ENCODE data around the gene ARID1B. TPM values are rescaled to one million over a fixed set of nuclear protein-coding genes. Genes with fewer than 3 reads are reported as not detected.

ARID1B gene
- total RNA-seq, 1 donor from 2014 or later, result 62.1 TPM

DNA sequence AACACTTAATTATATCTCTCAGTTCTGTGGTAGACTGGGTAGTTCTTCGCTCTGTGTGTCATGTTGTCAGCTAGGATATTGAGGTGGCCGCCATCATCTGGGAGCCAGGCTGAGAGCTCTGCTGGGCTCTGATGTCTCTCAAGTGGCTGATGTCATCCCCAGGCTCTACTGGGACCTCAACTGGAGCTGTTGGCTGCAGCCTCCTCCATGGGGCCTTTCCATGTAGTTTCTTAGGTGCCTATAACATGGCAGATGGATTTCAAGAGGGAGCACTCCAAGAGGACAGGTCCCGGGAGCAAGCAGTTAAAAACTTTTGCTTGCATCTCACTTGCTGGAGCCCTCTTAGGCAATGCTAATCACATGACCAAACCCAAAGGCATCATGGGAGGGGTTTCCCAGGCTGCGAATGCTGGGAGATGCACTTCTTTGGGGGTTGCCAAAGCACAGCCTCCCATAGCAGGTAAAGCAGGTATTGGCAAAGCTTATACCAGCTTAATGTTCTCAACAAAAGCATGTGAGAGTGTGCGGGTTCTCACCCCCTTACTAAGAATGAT lies 416.3 kb downstream of the ARID1B start:
- no peak overlapping the region for H3K4me3 ChIP-seq
- Mint-ChIP-seq H3K36me3 (peaks cover 43% of the 10 kb centered on the region), H3K27ac (no peak overlapping the region), H3K9me3 (no peaks in the 10 kb centered on the region), H3K4me3 (no peak overlapping the region), H3K27me3 (ENCODE audit: insufficient read depth, low read depth) (no peaks in the 10 kb centered on the region), H3K4me1 (no peaks in the 10 kb centered on the region)
- no peaks in the 10 kb centered on the region for H3K4me1 ChIP-seq
- H3K27ac ChIP-seq, result no peak overlapping the region
- H3K4me2 ChIP-seq, result no peak overlapping the region
- no peak overlapping the region for H3K9ac ChIP-seq
- no peaks in the 10 kb centered on the region for H3F3A ChIP-seq (ENCODE audit: low read depth)
- no peaks in the 10 kb centered on the region for H3K9me3 ChIP-seq (ENCODE audit: low read depth)
- no peaks in the 10 kb centered on the region for H3K79me2 ChIP-seq (ENCODE audit: low read depth)
- no peak for DNase-seq (ENCODE audit: low spot score)
- TF ChIP-seq, protein P1, sequence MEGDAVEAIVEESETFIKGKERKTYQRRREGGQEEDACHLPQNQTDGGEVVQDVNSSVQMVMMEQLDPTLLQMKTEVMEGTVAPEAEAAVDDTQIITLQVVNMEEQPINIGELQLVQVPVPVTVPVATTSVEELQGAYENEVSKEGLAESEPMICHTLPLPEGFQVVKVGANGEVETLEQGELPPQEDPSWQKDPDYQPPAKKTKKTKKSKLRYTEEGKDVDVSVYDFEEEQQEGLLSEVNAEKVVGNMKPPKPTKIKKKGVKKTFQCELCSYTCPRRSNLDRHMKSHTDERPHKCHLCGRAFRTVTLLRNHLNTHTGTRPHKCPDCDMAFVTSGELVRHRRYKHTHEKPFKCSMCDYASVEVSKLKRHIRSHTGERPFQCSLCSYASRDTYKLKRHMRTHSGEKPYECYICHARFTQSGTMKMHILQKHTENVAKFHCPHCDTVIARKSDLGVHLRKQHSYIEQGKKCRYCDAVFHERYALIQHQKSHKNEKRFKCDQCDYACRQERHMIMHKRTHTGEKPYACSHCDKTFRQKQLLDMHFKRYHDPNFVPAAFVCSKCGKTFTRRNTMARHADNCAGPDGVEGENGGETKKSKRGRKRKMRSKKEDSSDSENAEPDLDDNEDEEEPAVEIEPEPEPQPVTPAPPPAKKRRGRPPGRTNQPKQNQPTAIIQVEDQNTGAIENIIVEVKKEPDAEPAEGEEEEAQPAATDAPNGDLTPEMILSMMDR (IDR thresholded peaks at IDR 0.05), result no peak
- TF ChIP-seq EZH2phosphoT487 (IDR thresholded peaks at IDR 0.05) (no peak), EZH2 (IDR thresholded peaks at IDR 0.05) (no peak)
- H4K20me1 ChIP-seq (ENCODE audit: low read depth), result no peaks in the 10 kb centered on the region
- H3K36me3 ChIP-seq, result peaks cover 5% of the 10 kb centered on the region
- no peaks in the 10 kb centered on the region for H3K27me3 ChIP-seq
- H2AFZ ChIP-seq (replicated peaks), result no peak overlapping the region

DNA sequence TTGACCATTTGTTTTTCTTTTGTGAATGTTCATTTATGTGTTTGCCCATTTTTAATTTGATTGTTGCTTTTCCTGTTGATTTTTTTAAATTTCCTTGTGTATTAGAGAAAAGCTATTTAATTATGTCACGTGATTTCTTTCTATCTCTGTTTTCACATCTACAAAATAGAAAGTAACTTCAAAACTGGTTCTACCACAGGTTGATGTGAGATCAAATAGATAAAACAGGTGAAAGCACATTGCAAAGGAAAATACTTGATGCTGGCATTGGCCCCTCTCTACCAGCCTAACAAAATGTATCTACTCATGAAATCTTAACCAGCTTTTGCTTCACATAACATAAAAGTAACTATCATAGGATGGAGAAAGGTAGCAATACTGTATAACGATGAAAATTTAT lies 416.9 kb downstream of the ARID1B start:
- Mint-ChIP-seq H3K27ac (no peak overlapping the region), H3K9me3 (no peaks in the 10 kb centered on the region), H3K4me1 (no peaks in the 10 kb centered on the region), H3K36me3 (peaks cover 42% of the 10 kb centered on the region), H3K27me3 (ENCODE audit: insufficient read depth, low read depth) (no peaks in the 10 kb centered on the region), H3K4me3 (no peak overlapping the region)
- Histone ChIP-seq H3K27me3 (no peaks in the 10 kb centered on the region), H3K4me2 (no peak overlapping the region), H3K9ac (no peak overlapping the region), H3K36me3 (peaks cover 2% of the 10 kb centered on the region), H2AFZ (replicated peaks) (no peak overlapping the region), H3K4me3 (no peak overlapping the region), H3K4me1 (no peaks in the 10 kb centered on the region), H3K27ac (no peak overlapping the region), H3K9me3 (ENCODE audit: low read depth) (no peaks in the 10 kb centered on the region), H4K20me1 (ENCODE audit: low read depth) (no peaks in the 10 kb centered on the region), H3F3A (ENCODE audit: low read depth) (no peaks in the 10 kb centered on the region), H3K79me2 (ENCODE audit: low read depth) (no peaks in the 10 kb centered on the region)
- no peak for DNase-seq (ENCODE audit: low spot score)
- TF ChIP-seq EZH2 (IDR thresholded peaks at IDR 0.05), result no peak
- TF ChIP-seq EZH2phosphoT487 (IDR thresholded peaks at IDR 0.05), result no peak
- TF ChIP-seq, protein P1 (IDR thresholded peaks at IDR 0.05), result no peak

DNA sequence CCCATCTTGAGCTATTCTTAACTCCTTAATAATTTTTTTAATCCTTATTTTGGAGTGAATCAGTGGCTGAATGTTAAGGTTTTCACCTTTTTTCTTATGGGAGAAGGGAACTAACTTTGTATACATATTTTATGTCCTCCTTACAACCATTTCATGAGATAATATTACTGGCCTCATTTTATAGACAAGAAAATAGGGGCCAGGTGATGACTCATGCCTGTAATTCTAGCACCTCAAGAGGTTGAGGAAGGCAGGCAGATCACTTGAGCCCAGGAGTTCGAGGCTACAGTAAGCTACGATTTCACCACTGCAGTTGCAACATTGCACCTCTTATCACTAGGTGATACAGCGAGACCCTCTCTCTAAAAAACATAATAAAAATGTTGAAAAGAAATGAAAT lies 417.5 kb downstream of the ARID1B start:
- no peak overlapping the region for H3K4me3 Mint-ChIP-seq
- no peak overlapping the region for H3K4me3 ChIP-seq
- no peak overlapping the region for H3K27ac Mint-ChIP-seq

More for the DNA sequence above, 417.5 kb downstream of the ARID1B start:
- TF ChIP-seq EZH2phosphoT487 (IDR thresholded peaks at IDR 0.05), result no peak
- TF ChIP-seq EZH2 (IDR thresholded peaks at IDR 0.05), result no peak
- TF ChIP-seq, protein P1 (IDR thresholded peaks at IDR 0.05), result no peak
- H3K4me1 ChIP-seq, result no peaks in the 10 kb centered on the region
- H3K4me2 ChIP-seq, result no peak overlapping the region
- no peaks in the 10 kb centered on the region for H4K20me1 ChIP-seq (ENCODE audit: low read depth)
- H3K79me2 ChIP-seq (ENCODE audit: low read depth), result no peaks in the 10 kb centered on the region
- H3K36me3 Mint-ChIP-seq, result peaks cover 38% of the 10 kb centered on the region
- no peaks in the 10 kb centered on the region for H3K27me3 ChIP-seq
- H3K36me3 ChIP-seq, result no peaks in the 10 kb centered on the region
- no peaks in the 10 kb centered on the region for H3K9me3 Mint-ChIP-seq
- H2AFZ ChIP-seq (replicated peaks), result no peak overlapping the region
- H3K4me1 Mint-ChIP-seq, result no peaks in the 10 kb centered on the region
- no peak overlapping the region for H3K9ac ChIP-seq
- no peaks in the 10 kb centered on the region for H3K9me3 ChIP-seq (ENCODE audit: low read depth)
- no peak overlapping the region for H3K27ac ChIP-seq
- H3K27me3 Mint-ChIP-seq (ENCODE audit: insufficient read depth, low read depth), result no peaks in the 10 kb centered on the region
- no peak for DNase-seq (ENCODE audit: low spot score)
- H3F3A ChIP-seq (ENCODE audit: low read depth), result no peaks in the 10 kb centered on the region

Data from neural progenitor cell (in vitro differentiated cells).